Activated CD8-positive, alpha-beta memory T cell treated with anti-CD3 and anti-CD28 coated beads, Interleukin-2, amount 50 U/mL, for 24 hours (primary cell): ENCODE results near the gene STX10.
"Not testable (repeated sequence)": the region's sequence is repeated elsewhere in the genome, so short reads cannot be mapped to it uniquely, and the experiment has no call there.

ENCODE experiments used
- DNase-seq: peaks from one replicate; pipeline ENCODE4 v3.0.0-alpha.2; 2020; ENCODE audit errors: extremely low read depth

STX10 gene

GRCh38 chr19:13150187-13150930 is at the start of gene STX10, which contains the start of gene IER2:
TSS of gene STX10 (minus strand) at chr19:13150375. CDS start at chr19:13150173, 202 bp downstream.
TSS of gene IER2 (plus strand) at chr19:13150411. CDS start at chr19:13153187, 2,776 bp downstream.
- peak; percentile 82 for DNase-seq

- DNase-seq, result no peak
Measured at GRCh38 chr19:13198634-13199033, 48.5 kb upstream of the STX10 start.

- DNase-seq, result no peak
Measured at GRCh38 chr19:13195678-13196077, 45.5 kb upstream of the STX10 start.

- no peak for DNase-seq
Measured at GRCh38 chr19:13190781-13191540, 40.8 kb upstream of the STX10 start.

- no peak for DNase-seq
Measured at GRCh38 chr19:13189600-13189999, 39.4 kb upstream of the STX10 start.

- no peak for DNase-seq
Measured at GRCh38 chr19:13187419-13187818, 37.2 kb upstream of the STX10 start.

GRCh38 chr19:13186688-13187087 is 36.5 kb upstream of the STX10 start:
- not testable (repeated sequence) for DNase-seq

GRCh38 chr19:13185763-13186657 is 35.8 kb upstream of the STX10 start:
- not testable (repeated sequence) for DNase-seq

- not testable (repeated sequence) for DNase-seq
Measured at GRCh38 chr19:13184926-13185325, 34.8 kb upstream of the STX10 start.

GRCh38 chr19:13181747-13182388 is 31.7 kb upstream of the STX10 start:
- DNase-seq, result no peak

- not testable (repeated sequence) for DNase-seq
Measured at GRCh38 chr19:13178291-13178690, 28.1 kb upstream of the STX10 start.

- not testable (repeated sequence) for DNase-seq
Measured at GRCh38 chr19:13177584-13177983, 27.4 kb upstream of the STX10 start.

- no peak for DNase-seq
Measured at GRCh38 chr19:13176345-13176744, 26.2 kb upstream of the STX10 start.

GRCh38 chr19:13173139-13173737 is 23.1 kb upstream of the STX10 start:
- no peak for DNase-seq

- DNase-seq, result no peak
Measured at GRCh38 chr19:13172346-13173138, 22.4 kb upstream of the STX10 start.

GRCh38 chr19:13171146-13171545 is 21.0 kb upstream of the STX10 start:
- DNase-seq, result no peak

GRCh38 chr19:13169769-13170168 is 19.6 kb upstream of the STX10 start:
- DNase-seq, result no peak

- not testable (repeated sequence) for DNase-seq
Measured at GRCh38 chr19:13166151-13166550, 16.0 kb upstream of the STX10 start.

- DNase-seq, result no peak
Measured at GRCh38 chr19:13165162-13165997, 15.2 kb upstream of the STX10 start.
